Fibroblast of lung (primary cell): Measurements from ENCODE around the gene ZNF575. TPM values are rescaled to one million over a fixed set of nuclear protein-coding genes. Genes with fewer than 3 reads are reported as not detected.

ENCODE experiments used
- DNase-seq, 2 donors: peaks; one replicate each; pipeline versions ENCODE4 v3.0.0 to v3.0.0-alpha.2; 2010; ENCODE audit warnings: low read depth in 2 of 2
- H2AFZ ChIP-seq: 2 replicates; pipeline ENCODE4 v1.5.1; 2012; ENCODE audit warnings: low read length, control low read depth, inconsistent platforms
- H3K27ac ChIP-seq: 2 replicates; pipeline ENCODE4 v1.5.1; 2011; ENCODE audit warnings: low read length, control low read depth; ENCODE audit not compliant: insufficient read depth
- H3K27me3 ChIP-seq: 2 replicates; pipeline ENCODE4 v1.5.1; 2011; ENCODE audit warnings: mild to moderate bottlenecking, low read length; ENCODE audit not compliant: control insufficient read depth, insufficient read depth
- H3K36me3 ChIP-seq: 2 replicates; pipeline ENCODE4 v1.5.1; 2011; ENCODE audit warnings: low read length; ENCODE audit not compliant: control insufficient read depth, insufficient read depth
- H3K4me1 ChIP-seq: 2 replicates; pipeline ENCODE4 v1.5.1; 2011; ENCODE audit warnings: low read length; ENCODE audit not compliant: control insufficient read depth, insufficient read depth; ENCODE audit errors: extremely low read depth
- H3K4me2 ChIP-seq: 2 replicates; pipeline ENCODE4 v1.5.1; 2011; ENCODE audit warnings: low read length, control low read depth; ENCODE audit not compliant: insufficient read depth; ENCODE audit errors: extremely low read depth
- H3K4me3 ChIP-seq, 4 experiments: fragments of 200-600 bp in 1 of 4; sonication (generic) in 1 of 4; replicated peaks in 1 of 4; 2 replicates each; pipeline ENCODE4 v1.5.1; 2011 to 2016; ENCODE audit warnings: low read length in 4 of 4, low read depth in 3 of 4, mild to moderate bottlenecking in 3 of 4, control low read depth in 2 of 4, inconsistent platforms in 1 of 4, mixed read lengths in 1 of 4; ENCODE audit not compliant: insufficient read depth in 1 of 4; ENCODE audit errors: control extremely low read depth in 1 of 4
- H3K79me2 ChIP-seq: 2 replicates; pipeline ENCODE4 v1.5.1; 2012; ENCODE audit warnings: mild to moderate bottlenecking, low read length, inconsistent platforms; ENCODE audit not compliant: control insufficient read depth, insufficient read depth
- H3K9ac ChIP-seq: 2 replicates; pipeline ENCODE4 v1.5.1; 2011; ENCODE audit warnings: mild to moderate bottlenecking, low read length, control low read depth; ENCODE audit not compliant: insufficient read depth
- H3K9me3 ChIP-seq: 2 replicates; pipeline ENCODE4 v1.5.1; 2012; ENCODE audit warnings: low read depth, low read length; ENCODE audit not compliant: control insufficient read depth, insufficient read depth
- H4K20me1 ChIP-seq: 2 replicates; pipeline ENCODE4 v1.5.1; 2011; ENCODE audit warnings: low read length; ENCODE audit not compliant: control insufficient read depth, insufficient read depth; ENCODE audit errors: extremely low read depth
- CTCF ChIP-seq, 2 donors: IDR thresholded peaks in 1 of 2; conservative IDR thresholded peaks in 1 of 2; 1 replicate in 1 of 2; 2 replicates in 1 of 2; pipeline ENCODE4 v1.5.1; 2011 to 2012; ENCODE audit warnings: low read length in 2 of 2, control low read depth in 1 of 2, inconsistent platforms in 1 of 2, low read depth in 1 of 2, mild to moderate bottlenecking in 1 of 2
- EZH2 ChIP-seq: IDR thresholded peaks from 2 replicates; pipeline ENCODE4 v1.5.1; 2012; ENCODE audit warnings: low read length, control low read depth, mild to moderate bottlenecking; ENCODE audit errors: missing control alignments
- polyA plus RNA-seq, 2 donors: library from polyadenylated mRNA; depleted of rRNA in 1 of 2; stranded (reverse) in 1 of 2; unstranded in 1 of 2; fragments of >200 nt; gene quantifications; 2 replicates each; pipeline ENCODE4 v1.2.1, GENCODE V29; 2011 to 2012; ENCODE audit warnings: missing spikeins in 1 of 2
- total RNA-seq: library from RNA; depleted of rRNA; stranded (reverse); fragments of >200 nt; gene quantifications from 2 replicates; pipeline ENCODE4 v1.2.1, GENCODE V29; 2014

The ZNF575 gene
- total and polyA plus RNA-seq, 2 donors (not counting 1 experiment from before 2014, with no cell fraction given) = 0.27 to 0.33 TPM

DNA sequence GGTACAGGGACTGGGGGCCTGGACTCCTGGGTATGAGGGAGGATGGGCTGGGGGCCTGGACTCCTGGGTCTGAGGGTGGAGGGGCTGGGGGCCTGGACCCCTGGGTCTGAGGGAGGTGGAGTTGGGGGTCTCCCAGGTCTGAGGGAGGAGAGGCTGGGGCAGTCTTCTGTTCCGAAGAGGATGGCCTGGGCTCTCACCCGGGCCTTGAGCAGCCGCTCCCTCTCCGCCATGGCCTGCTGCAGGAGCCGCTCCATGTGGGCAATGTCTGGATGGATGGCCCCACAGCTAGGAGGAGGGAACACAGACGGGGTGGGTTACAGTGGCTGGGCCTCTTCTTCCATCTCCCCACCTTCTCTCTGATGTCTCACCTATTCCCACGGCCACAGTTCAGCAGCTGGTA, 46.6 kb upstream of the ZNF575 start:
- Histone ChIP-seq H3K27me3 (no peaks in the 10 kb centered on the region), H3K79me2 (no peaks in the 10 kb centered on the region), H4K20me1 (no peaks in the 10 kb centered on the region), H3K9ac (no peak overlapping the region), H3K9me3 (no peaks in the 10 kb centered on the region), H3K4me3 (no peak overlapping the region), H3K27ac (no peak overlapping the region), H3K4me1 (no peaks in the 10 kb centered on the region), H3K4me2 (no peak overlapping the region), H2AFZ (no peak overlapping the region), H3K36me3 (no peaks in the 10 kb centered on the region)
- no peak for DNase-seq
- TF ChIP-seq EZH2 = no peak

DNA sequence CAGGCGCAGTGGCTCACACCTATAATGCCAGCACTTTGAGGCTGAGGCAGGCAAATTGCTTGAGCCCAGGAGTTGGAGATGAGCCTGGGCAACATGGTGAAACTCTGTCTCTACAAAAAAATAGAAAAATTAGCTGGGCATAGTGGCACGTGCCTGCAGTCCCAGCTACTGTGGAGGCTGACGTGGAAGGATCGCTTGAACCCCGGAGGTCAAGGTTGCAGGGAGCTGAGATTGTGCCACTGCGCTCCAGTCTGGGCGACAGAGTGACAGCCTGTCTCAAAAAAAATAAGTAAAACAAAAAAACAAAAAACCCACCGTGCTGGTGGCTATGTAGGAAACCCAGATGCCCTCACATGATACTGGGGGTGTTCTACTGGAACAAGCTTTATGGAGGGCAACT, 44.8 kb upstream of the ZNF575 start:
- no peak overlapping the region for H3K9ac ChIP-seq
- no peaks in the 10 kb centered on the region for H3K79me2 ChIP-seq
- H3K4me2 ChIP-seq = no peak overlapping the region
- no peak overlapping the region for H3K27ac ChIP-seq
- TF ChIP-seq EZH2 (no peak), CTCF (conservative IDR thresholded peaks at IDR 0.05 in 1 of 2, IDR thresholded peaks at IDR 0.05 in 1 of 2; ENCODE audit: low read depth in 1 of 2, low read length in 2 of 2) (no peak)
- H3K9me3 ChIP-seq = no peaks in the 10 kb centered on the region
- no peaks in the 10 kb centered on the region for H3K27me3 ChIP-seq
- H3K4me3 ChIP-seq = no peak overlapping the region
- no peak for DNase-seq
- no peaks in the 10 kb centered on the region for H4K20me1 ChIP-seq
- no peaks in the 10 kb centered on the region for H3K4me1 ChIP-seq
- no peaks in the 10 kb centered on the region for H3K36me3 ChIP-seq
- no peak overlapping the region for H2AFZ ChIP-seq

DNA sequence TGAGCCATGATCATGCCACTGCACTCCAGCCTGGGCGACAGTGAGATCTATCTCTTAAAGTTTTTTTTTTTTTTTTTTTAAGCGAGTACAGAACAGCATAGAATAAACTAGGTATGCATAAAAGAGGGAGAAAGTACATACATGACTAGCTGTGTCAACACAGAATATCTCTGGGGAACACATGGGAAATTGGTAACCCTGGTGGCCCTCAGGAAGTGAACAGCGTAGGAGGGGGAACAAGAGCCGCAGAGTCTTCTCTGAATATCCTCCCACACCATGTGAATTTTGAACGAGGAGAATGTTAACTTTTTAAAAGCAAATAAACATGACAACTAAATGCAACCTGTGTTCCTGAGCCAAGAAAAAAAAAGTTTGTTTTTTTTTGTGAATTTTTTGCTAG, 43.7 kb upstream of the ZNF575 start:
- no peaks in the 10 kb centered on the region for H3K9me3 ChIP-seq
- no peaks in the 10 kb centered on the region for H3K4me1 ChIP-seq
- no peak overlapping the region for H3K9ac ChIP-seq
- H3K4me2 ChIP-seq = no peak overlapping the region
- H2AFZ ChIP-seq = no peak overlapping the region
- no peaks in the 10 kb centered on the region for H4K20me1 ChIP-seq
- H3K79me2 ChIP-seq = no peaks in the 10 kb centered on the region
- no peak for DNase-seq
- TF ChIP-seq EZH2 (no peak), CTCF (conservative IDR thresholded peaks at IDR 0.05 in 1 of 2, IDR thresholded peaks at IDR 0.05 in 1 of 2; ENCODE audit: low read depth in 1 of 2, low read length in 2 of 2) (no peak)
- no peaks in the 10 kb centered on the region for H3K27me3 ChIP-seq
- no peak overlapping the region for H3K4me3 ChIP-seq
- H3K36me3 ChIP-seq = no peaks in the 10 kb centered on the region
- H3K27ac ChIP-seq = no peak overlapping the region
